Chondrocyte (in vitro differentiated cells): ENCODE measurements around the gene FFAR1. TPM values are rescaled to one million over a fixed set of nuclear protein-coding genes. Genes with fewer than 3 reads are reported as not detected.
"Not testable (repeated sequence)": the region's sequence is repeated elsewhere in the genome, so short reads cannot be mapped to it uniquely, and the experiment has no call there.

Experiments used
- DNase-seq: peaks from one replicate; pipeline ENCODE4 v3.0.0; 2021; ENCODE audit warnings: mixed read lengths, low spot score
- H3K27ac Mint-ChIP-seq: one replicate; pipeline ENCODE4 v1.8.0; 2021; ENCODE audit warnings: mild to moderate bottlenecking, moderate library complexity, mixed read lengths; ENCODE audit not compliant: unreplicated experiment
- H3K27me3 Mint-ChIP-seq: 2 replicates; pipeline ENCODE4 v1.8.0; 2021; ENCODE audit warnings: low read depth, mixed read lengths
- H3K36me3 Mint-ChIP-seq: 2 replicates; pipeline ENCODE4 v1.8.0; 2021; ENCODE audit warnings: low read depth, mixed read lengths
- H3K4me1 Mint-ChIP-seq: 2 replicates; pipeline ENCODE4 v1.8.0; 2021; ENCODE audit warnings: low read depth, mild to moderate bottlenecking, mixed read lengths
- H3K4me3 Mint-ChIP-seq: one replicate; pipeline ENCODE4 v1.8.0; 2021; ENCODE audit warnings: mild to moderate bottlenecking, moderate library complexity, mixed read lengths; ENCODE audit not compliant: unreplicated experiment
- H3K9me3 Mint-ChIP-seq: 2 replicates; pipeline ENCODE4 v1.8.0; 2021; ENCODE audit warnings: low read depth, mixed read lengths
- total RNA-seq: library from RNA; stranded (reverse); gene quantifications from 3 replicates; pipeline ENCODE4 v1.2.1, GENCODE V29; 2021
- TF ChIP-seq, protein P1 (sequence below): fragments of 200-600 bp; sonication (generic); IDR thresholded peaks from 2 replicates; pipeline ENCODE4 v1.5.0; 2021; ENCODE audit warnings: antibody characterized with exemption, mild to moderate bottlenecking, moderate library complexity

The FFAR1 gene
- total RNA-seq, 1 donor from 2014 or later, result not detected

DNA sequence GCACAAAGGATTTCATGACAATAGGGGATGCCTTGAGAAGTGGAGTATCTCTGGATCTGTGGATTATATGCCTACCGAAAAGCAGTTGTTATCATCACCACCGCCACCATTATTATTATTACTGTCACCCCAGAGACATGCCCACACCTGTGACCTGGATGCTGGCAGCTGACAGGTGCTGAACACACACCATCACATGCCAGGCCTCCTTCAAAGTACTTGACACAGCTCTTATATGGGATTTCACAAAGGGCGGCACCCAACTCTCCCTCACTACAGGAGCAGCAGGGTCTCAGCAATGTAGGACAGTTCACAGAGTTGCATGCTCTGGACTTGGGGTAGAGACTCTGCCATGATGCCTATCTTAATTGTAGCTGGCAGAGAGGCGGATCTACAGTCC lies 17.6 kb downstream of the FFAR1 start:
- DNase-seq, result no peak
- no peak overlapping the region for H3K27ac Mint-ChIP-seq
- H3K9me3 Mint-ChIP-seq, result no peaks in the 10 kb centered on the region
- peaks cover 19% of the 10 kb centered on the region for H3K27me3 Mint-ChIP-seq
- no peaks in the 10 kb centered on the region for H3K36me3 Mint-ChIP-seq
- H3K4me1 Mint-ChIP-seq, result no peaks in the 10 kb centered on the region
- TF ChIP-seq, protein P1, sequence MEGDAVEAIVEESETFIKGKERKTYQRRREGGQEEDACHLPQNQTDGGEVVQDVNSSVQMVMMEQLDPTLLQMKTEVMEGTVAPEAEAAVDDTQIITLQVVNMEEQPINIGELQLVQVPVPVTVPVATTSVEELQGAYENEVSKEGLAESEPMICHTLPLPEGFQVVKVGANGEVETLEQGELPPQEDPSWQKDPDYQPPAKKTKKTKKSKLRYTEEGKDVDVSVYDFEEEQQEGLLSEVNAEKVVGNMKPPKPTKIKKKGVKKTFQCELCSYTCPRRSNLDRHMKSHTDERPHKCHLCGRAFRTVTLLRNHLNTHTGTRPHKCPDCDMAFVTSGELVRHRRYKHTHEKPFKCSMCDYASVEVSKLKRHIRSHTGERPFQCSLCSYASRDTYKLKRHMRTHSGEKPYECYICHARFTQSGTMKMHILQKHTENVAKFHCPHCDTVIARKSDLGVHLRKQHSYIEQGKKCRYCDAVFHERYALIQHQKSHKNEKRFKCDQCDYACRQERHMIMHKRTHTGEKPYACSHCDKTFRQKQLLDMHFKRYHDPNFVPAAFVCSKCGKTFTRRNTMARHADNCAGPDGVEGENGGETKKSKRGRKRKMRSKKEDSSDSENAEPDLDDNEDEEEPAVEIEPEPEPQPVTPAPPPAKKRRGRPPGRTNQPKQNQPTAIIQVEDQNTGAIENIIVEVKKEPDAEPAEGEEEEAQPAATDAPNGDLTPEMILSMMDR, result no peak
- H3K4me3 Mint-ChIP-seq, result no peak overlapping the region

DNA sequence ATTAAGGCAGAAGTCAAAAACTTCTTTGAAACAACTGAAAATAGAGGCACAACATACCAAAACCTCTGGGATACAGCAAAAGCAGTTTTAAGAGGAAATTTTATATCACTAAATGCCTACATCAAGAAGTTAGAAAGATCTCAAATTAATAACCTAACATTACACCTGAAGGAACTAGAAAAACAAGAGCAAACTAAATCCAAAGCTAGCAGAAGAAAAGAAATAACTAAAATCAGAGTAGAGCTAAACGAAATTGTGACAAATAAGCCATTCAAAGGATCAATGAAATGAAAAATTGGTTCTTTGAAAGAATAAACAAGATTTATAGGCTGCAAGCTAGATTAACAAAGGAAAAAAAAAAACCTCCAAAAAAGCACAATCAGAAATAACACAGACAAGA lies 20.7 kb downstream of the FFAR1 start:
- H3K4me1 Mint-ChIP-seq, result no peaks in the 10 kb centered on the region
- no peaks in the 10 kb centered on the region for H3K36me3 Mint-ChIP-seq
- no peak overlapping the region for H3K4me3 Mint-ChIP-seq
- peaks cover 13% of the 10 kb centered on the region for H3K27me3 Mint-ChIP-seq
- DNase-seq, result no peak
- H3K9me3 Mint-ChIP-seq, result no peaks in the 10 kb centered on the region
- TF ChIP-seq, protein P1, result no peak
- no peak overlapping the region for H3K27ac Mint-ChIP-seq

DNA sequence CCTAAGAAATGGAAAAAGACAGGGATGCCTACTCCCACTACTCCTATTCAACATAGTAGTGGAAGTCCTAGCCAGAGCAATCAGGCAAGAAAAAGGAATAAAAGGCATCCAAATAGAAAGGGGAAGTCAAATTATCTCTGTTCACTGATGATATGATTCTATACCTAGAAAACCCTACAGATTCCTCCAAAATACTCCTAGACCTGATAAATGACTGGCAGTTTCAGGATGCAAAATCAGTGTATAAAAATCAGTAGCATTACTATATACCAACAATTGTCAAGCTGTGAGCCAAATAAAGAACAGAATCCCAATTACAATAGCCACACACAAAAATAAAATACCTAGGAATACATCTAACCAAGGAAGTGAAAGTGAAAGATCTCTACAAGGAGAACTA lies 21.8 kb downstream of the FFAR1 start:
- DNase-seq, result no peak
- peaks cover 22% of the 10 kb centered on the region for H3K27me3 Mint-ChIP-seq

DNA sequence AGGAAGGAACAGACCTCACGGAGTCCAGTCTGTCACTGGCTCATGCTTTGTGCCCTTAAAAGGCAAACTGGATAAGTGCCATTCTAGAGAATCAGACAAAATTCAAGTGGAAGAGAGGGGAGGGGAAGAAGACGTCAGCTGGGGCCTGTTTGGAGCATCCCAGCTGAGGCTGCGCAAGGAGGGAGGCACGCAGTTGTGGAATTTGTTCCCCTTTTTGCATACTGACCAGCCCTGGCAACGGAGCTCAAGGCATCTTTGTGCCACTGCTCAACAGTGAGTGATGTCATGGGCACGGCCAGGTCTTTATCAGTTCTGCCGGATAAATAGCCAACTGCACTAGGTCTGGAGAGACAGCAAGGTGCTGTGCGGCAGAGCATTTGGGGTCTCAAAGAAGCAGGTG lies 23.0 kb downstream of the FFAR1 start, which contains the start of gene GPR42:
Gene GPR42 (plus strand): TSS at position 347 of the 400 bp plus-strand sequence. CDS start 292 bp downstream, outside the sequence.
- Mint-ChIP-seq H3K4me1 (no peaks in the 10 kb centered on the region), H3K9me3 (no peaks in the 10 kb centered on the region), H3K36me3 (no peaks in the 10 kb centered on the region), H3K27ac (no peak within 1 kb of the TSS), H3K4me3 (no peak within 1 kb of the TSS), H3K27me3 (peaks cover 26% of the 10 kb centered on the region)
- TF ChIP-seq, protein P1, result no peak
- no peak for DNase-seq

More for the DNA sequence above, 21.8 kb downstream of the FFAR1 start:
- Mint-ChIP-seq H3K4me1 (no peaks in the 10 kb centered on the region), H3K27ac (no peak overlapping the region), H3K9me3 (no peaks in the 10 kb centered on the region), H3K4me3 (no peak overlapping the region), H3K36me3 (no peaks in the 10 kb centered on the region)
- TF ChIP-seq, protein P1, result no peak

DNA sequence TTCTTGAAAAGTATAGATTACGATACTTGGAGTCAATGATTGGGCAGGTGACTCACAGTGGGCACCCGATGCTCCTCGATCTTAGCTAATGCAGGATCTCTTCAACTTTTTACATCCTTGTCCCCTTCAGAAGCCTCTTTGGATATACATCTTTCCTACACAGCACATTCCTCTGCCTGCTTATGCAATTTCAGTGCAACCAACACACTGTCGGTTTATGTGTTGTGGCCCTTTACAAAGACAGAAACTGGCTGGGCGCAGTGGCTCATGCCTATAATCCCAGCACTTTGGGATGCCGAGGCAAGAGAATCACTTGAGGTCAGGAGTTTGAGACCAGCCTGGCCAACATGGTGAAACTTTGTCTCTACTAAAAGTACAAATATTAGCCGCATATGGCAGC lies 25.8 kb downstream of the FFAR1 start:
- Mint-ChIP-seq H3K4me1 (no peaks in the 10 kb centered on the region), H3K27ac (no peak overlapping the region), H3K27me3 (peaks cover 19% of the 10 kb centered on the region), H3K9me3 (peaks cover 3% of the 10 kb centered on the region), H3K4me3 (no peak overlapping the region), H3K36me3 (no peaks in the 10 kb centered on the region)
- no peak for DNase-seq
- TF ChIP-seq, protein P1, result no peak

DNA sequence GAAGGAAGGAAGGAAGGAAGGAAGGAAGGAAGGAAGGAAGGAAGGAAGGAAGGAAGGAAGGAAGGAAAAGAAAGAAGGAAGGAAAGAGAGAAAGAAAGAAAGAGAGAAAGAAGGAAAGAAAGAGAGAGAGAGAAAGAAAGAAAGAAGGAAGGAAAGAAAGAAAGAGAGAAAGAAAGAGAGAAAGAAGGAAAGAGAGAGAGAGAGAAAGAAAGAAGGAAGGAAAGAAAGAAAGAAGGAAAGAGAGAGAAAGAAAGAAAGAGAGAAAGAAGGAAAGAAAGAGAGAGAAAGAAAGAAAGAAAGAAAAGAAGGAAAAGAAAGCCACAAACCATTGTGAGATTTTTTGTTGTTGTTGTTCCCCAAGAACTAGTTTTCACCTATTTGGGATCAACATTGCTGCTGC lies 26.3 kb downstream of the FFAR1 start:
- DNase-seq, H3K27ac Mint-ChIP-seq, H3K4me3 Mint-ChIP-seq, H3K4me1 Mint-ChIP-seq, H3K36me3 Mint-ChIP-seq, H3K9me3 Mint-ChIP-seq: not testable (repeated sequence)
- peaks cover 18% of the 10 kb centered on the region for H3K27me3 Mint-ChIP-seq
